ENCODE measurements around the gene TTLL9. TPM values are rescaled to one million over a fixed set of nuclear protein-coding genes. Genes with fewer than 3 reads are reported as not detected.

Gene TTLL9
- total RNA-seq, 1 donor from 2014 or later: not detected

DNA sequence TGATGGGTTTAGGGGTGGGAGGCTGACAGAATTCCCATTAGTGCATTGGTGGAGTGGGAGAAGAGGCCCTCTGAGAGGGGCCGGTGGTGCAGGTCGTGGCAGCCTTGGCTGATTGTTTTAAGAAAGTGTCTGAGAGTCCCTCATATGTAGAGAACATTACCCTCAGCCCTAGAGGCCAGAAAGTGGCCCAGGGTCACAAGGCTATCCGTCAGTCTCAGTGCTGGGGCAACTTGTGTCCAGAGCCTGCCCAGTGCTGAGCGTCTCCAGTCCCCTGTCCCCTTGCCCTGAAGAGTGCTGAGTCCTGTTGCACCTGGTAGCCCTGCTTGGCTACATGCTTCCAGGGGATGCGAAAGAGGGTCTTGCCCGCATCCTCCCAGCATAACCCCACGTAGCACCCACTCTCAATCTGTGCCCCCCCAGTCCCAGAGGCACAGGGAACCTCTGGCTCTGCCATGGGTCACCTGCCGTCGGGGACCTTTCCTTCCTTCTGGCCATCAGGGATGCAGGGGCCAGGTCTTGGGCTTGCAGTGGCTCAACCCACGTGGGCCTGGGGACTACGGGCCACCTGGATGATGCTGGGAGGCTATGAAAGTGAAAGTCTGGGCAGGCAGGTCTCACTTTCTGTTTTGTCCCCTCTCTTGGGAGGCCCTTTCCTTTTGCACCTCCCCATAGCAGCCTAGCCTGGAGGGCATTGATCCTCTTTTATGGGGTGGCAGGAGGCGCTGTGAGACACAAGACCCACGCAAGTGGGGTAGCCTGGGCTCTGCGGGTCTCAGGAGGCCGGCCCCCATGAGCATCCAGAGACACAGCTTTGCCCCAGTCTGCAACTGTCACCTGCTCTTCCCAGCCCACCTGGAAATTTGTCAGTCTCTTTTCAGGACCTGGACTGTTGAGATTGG, 12.3 kb upstream of the TTLL9 start:
- no peak for DNase-seq (ENCODE audit: low read depth)

DNA sequence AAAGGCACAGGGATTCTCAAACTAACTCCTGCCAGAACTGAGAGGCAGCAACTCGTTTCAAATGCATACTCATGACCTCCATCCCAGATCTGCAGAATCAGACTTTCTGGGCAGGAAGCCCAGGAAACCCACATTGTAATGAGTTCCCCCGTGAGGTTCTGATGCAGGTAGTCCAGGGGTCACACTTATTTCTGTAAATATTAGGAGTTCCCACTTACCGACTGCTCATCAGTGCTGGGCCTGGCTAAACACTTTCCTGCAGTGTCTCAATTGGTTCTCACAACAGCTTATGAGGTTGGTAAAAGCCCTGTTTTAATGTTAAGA, 11.7 kb upstream of the TTLL9 start:
- no peak for DNase-seq (ENCODE audit: low read depth)

DNA sequence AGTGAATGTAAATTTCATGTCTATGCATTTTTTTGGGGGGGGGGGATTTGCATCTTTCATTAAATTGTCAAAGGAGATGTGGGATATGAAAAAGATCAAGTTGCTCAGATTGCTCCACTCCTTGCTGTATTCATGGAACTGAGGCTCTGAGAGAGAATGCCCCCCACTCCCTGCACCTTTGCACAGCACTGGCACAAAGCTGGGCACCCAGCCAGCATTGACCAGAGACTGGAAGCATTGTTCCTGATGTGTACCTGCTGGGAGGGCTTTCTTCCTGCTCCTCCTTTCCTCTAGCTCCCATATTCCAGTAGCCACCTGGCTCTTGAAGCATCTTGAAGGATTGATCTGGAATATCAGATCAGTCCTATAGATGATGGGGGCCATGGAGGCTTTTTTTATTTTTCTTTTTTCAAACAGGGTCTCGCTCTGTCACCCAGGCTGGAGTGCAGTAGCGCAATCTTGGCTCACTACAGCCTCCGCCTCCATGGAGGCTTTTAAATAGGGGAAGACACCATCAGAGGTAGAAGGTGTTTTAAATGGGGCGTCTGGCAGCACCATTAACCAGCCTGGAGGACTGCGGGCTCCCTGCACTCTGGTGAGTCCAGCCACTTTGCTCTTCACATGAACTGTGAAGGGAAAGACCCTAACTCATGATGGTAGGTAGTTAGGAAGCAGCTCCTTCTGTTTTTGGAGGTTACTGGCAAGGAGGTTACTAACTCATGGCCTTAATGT, 11.0 kb upstream of the TTLL9 start:
- DNase-seq (ENCODE audit: low read depth): no peak

DNA sequence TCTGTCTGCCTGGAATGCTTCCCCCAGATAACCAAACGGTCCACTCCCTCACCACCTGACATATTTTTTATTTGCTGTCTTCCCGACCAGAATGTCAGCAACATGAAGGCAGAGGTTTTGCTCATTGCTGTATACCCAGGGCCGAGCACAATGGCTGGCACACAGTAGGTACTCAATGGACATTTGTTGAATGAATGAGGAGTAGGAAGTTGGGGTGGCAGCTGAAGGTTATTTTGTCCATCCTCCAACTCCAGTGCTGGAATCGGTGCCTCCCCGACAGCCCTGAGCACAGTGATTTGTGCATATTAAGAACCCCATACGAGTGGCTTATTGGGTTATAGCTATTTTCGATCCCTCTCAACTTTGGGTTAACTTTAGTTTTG, 10.4 kb upstream of the TTLL9 start:
- DNase-seq (ENCODE audit: low read depth): no peak

DNA sequence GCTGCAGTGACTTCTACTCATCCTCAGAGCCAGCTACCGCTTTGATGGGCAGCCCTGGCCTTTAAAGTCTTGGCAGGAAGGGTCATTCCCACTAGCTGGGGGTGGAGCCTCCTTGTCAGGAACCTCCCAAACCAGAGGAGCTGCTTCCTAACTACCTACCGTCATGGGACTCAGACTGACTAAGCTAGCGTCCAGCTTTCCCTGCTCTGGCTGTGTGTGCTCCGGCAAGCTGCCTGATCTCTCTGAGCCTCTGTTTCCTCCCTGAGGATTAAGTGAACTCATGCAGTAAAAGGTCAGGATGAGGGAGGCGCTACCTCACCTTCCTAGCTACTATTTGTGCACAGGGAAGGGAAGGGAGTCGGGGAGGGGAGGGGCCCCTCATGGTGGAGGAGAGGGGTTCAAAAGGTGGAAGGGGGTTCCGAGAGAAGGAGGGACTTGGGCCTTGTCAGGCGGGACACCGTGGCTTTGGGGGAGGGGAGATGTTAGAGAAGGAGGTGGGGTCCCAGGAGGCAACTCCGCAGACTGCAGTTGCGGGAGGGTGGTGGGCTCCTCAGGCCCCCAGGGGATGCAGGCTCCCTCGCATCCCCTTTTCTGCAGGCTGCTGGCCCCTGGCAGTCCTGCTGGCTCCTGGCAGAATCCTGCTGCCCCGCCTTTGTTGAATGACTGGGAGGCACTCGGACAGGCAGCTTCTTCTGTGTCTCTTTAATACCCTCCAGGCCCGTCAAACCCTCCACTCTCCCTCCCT, 9.9 kb upstream of the TTLL9 start:
- no peak for DNase-seq (ENCODE audit: low read depth)

DNA sequence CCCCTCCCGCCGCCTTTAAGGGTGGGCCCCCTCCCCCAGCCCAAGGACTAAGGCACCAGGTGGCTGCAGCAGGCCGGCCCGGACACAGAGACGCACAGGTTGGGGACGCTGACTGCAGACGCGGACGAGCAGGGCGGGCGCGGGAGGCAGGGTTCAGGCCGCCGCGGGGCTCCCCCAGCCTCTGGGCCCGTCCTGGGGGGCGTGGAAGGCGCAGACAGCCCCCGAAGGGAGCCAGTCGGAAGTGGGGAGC, 9.4 kb upstream of the TTLL9 start:
- DNase-seq (ENCODE audit: low read depth): no peak

DNA sequence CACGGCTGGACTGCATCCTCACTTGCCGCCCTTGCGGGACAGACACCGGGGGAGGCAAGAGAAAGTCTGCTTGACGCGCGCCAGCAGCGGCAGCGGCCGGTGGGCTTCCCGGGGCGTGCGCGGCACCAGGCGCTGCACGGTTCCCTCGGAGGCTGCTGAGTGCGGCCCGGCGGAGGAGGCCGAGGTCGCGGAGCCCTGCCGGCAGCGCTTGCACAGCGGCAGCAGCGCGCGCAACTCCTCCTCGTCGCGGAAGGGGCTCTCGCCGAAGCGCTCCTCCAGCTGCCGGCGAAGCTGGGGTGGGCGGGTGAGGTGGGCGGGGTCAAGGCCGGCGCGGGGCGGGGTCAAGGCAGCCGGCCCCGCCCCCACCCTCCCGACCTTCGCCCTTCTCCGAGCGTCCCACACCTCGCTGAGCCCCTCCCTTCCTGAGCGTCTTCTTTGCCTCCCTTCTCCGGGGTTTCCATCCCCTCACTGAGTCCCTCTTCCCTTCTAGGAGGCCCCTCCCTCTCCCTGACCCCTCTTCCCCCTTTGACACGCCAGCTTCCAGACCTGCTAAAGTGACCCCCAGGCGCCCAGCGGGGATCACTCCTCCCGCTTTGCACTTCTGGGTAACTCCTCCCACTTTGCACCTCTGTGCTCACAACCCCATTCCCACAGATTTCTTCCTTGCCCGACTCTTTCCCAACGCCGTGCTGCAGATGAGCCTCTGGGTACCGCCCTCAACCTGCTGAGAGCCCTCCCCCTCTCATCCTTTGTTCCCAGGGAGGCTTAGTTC, 8.9 kb upstream of the TTLL9 start:
- no peak for DNase-seq (ENCODE audit: low read depth)

DNA sequence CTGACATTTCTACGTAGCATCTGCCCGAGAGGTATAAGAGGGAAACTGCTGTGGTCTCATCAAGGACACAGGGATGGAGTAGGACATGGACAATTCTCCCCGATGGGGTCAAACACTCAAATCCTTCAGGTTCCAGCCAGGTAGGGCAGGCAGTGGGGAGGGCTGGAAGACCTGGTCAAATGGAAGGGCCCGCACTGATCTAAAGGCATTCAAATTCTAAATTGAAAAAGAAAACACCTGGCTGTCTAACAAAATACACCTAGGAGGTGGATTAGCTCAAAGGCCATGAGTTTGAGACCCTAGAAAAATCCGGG, 8.3 kb upstream of the TTLL9 start:
- DNase-seq (ENCODE audit: low read depth): no peak

DNA sequence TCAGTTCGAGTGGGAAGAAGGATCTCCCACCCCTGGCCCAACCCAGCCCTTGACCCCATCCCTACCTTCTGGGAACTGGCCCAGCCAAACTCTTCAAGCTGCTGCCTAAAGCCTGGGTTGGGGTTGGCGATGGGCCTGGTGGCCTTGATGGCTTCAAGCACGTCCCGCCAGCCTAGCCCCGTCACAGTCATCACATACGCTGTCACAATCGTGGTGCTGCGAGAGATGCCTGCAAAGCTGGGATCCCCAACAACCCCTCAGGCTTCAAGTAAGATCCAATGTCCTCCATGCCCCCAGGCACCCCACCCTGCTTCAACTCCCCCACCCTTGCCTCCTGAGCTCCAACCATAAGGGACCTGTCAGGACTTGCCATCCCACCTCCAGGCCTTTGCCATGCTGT, 7.9 kb upstream of the TTLL9 start:
- no peak for DNase-seq (ENCODE audit: low read depth)

DNA sequence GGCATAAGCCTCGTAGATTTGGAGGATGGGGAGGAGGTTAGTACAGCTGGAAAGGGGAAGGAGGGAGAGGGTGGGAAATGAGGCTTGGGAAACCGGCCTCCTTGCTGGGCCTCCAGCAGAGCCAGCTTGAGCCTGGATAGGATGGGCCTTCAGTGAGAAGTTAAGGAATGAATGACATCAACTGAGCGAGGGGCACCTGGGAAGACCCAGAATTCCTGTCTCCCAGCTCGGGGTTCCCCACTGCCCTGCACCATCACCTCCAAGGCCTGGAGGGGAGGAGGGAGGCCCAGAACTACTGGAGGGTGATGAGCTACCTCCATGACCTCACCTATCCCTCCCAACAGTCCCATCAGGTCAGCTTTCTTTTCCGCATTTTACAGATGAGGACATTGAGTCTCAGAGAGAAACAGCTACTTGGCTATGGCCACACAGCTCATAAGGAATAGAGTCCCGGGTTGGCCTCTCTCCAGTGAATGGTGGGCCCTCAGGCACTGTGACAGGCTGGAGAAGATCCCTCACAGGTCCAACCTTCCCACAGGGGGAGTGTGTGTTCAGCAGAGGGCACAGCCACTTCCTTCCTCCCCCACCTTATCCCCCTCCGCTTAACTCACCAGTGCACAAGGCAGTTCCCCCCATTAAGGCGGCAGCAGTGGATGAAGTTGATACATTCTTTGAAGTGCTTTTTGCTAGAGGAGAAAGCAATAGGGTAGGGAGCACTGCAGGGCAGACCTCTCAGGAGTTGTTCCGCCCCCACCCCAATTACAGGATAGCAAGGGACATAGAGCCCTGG, 6.9 kb upstream of the TTLL9 start:
- DNase-seq (ENCODE audit: low read depth): no peak

DNA sequence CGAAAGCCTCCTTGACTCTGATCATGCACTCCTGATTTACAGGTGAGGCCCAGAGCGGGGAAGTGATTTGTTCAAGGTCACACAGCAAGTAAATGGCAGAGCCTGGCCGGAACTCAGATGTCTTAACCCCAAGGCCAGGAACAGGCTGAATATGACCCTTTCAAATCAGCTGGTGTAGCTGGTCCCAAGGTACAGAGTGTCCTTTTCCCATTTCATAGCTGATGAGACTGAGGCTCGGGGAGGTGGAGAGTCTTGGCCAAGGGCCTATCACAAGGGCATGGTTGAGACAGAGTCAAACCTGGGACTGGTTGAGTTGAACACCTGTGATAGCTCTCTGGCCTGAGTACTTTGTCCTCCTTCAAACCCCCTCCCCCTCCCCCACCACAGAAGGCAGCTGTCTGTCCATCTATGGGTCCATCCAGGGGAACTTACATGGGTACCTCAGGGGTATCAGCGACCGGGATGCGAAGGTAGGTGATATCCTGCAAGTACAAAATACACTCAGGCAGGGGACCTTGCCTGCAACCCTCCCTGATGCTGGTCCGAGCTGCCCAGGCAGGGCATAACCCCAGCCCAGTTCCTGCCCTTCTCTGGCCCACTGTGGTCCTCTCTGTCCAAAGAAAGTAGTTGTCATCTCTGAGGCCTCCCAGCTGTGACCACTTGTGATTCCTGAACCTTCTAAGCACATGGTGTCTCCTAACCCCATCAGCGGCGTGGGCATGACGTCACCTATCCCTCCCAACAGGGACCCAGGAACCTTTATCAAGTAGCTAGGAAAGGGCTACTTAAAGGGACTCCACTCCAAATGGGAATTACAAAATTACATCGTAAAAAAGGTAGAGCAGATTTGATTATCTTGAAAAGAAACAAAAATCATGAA, 5.7 kb upstream of the TTLL9 start:
- DNase-seq (ENCODE audit: low read depth): no peak

DNA sequence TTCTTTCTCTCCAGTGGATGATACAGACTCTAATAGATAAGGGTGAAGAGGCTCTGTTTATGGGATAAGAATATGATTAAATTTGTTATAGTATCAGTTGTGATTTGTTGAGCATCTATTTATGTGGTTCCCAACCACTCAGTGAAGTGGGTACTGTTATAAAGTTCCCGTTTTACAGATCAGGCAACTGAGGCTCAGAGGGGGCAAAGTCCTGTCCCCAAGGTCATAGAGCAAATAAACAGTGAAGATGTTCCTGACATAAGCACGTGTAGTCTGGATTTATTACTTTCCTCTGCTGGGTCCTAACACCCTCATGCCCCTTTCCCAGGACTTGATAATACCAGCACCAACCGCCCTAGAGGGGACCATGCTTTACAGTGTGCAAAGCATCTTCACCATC, 4.2 kb upstream of the TTLL9 start:
- no peak for DNase-seq (ENCODE audit: low read depth)

DNA sequence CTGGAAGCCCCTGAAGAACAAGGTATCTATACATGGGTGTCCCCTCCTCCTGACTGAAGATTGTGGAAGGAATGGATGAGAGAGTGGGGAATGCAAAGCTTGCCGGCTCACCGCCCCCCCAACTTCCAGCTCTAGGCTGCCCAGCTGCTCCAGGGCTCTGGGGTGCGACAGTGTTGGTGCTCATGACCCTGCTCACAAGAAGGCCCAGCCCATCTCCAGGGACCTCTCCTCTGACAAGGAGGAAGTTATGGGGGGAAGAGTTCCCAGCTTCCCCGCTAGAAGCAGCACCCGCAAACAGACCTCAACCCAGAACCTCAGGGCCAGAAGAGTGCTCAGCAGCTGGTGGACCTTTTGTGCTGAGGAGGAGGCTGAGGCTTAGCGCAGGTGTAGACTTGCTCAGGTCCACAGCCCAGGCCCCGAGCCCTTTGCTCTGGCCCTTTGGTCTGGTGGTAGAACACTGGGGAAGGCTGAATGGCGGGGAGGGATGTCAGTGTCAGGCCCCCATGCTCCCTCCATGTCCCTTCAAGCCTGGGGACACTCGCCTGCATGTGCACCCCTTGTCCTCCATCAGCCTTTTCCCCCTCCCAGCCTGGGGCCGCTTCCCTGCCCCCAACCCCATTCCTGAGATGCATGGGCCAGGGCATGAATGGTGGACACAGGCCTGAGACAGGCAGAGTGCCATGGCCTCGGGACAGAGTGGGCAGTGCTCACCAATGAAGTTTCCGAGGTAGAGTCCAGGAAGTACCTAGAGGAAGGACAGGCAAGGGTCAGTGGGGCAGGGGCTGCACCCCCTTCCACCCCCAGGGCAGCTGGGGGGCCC, 1.4 kb upstream of the TTLL9 start:
- DNase-seq (ENCODE audit: low read depth): no peak

DNA sequence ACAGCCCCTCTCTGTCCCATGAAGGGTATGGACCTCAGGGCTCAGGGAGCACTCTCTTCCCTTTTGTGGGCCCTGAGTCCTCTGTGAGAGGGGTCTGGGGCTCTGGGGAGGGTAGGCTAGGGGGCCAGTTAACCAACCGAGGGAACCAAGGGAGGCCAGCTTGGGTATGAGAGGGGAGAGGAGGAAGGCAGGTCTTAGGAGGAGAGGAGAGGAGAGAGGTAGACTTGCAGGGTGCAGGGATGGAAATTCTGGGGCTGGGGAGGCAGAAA, 827 bp upstream of the TTLL9 start:
- no peak for DNase-seq (ENCODE audit: low read depth)

DNA sequence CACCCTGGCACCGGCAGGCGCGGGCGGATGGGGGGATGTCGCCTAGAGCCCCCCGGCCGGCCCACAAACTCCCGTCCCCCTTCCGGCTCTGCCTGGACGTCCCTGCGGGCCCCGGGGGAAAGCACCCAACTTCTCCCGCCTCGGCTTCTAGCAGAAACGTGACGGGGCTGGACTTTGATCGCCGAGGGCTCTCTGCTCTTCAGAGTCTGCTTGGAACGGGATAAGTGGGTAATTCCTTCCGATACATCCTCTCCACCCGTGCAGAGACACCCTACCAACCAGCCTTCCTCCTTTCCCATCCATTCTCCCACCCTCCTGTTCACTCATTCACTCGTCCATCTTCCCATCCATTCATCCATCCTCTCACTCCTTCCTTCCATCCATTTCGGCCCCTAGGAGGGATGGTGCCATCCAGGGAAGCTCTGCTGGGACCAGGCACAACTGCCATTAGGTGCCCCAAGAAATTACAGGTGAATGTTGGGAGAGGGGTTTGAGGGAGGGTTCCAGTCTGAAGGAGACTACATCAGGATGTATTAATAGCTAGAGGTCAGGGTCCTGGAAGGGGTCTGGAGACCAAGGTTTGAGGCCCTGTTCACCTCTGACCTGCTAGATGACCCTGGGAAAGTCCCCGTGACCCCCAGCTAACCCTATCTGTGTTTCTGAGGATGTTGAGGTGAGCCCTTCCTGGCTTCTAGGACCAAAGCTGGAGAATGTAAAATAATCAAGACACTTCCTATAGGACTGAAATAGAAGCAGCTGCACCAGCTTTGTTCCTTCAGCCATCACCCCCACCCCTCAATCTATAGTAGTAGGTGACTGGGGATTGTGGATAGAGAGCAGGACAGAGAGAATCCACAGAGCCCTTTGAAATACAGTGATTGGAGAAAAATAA, 538 bp downstream of the TTLL9 start:
- no peak for DNase-seq (ENCODE audit: low read depth)

DNA sequence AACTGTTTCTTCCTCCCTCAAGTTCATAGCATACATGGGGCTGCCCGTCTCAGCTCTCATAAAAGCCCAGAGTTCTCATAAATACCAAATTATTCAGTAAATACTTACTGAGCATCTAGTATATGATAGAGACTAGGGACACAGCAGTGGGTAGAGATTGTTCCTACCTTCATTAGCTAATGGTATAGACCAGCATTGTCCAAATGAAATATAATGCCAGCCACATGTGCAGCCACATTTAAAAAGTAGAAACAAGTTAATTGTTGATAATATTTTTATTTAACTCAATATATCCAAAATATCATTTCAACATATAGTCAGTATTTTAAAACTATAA, 1.2 kb downstream of the TTLL9 start:
- DNase-seq (ENCODE audit: low read depth): no peak

DNA sequence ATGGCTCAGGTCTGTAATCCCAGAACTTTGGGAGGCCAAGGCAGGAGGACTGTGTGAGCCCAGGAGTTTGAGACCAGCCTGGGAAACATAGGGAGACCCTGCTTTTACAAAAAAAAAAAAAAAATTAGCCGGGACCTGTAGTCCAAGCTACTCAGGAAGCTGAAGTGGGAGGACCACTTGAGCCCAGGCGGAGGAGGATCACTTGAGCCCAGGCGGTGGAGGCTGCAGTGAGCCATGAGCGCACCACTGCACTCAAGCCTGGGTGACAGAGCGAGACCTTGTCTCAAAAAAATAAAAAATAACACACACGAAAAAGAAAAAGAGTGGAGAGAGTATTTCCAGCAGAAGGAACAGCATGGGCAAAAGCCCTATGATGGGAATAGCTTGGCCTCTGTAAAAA, 2.0 kb downstream of the TTLL9 start:
- no peak for DNase-seq (ENCODE audit: low read depth)

DNA sequence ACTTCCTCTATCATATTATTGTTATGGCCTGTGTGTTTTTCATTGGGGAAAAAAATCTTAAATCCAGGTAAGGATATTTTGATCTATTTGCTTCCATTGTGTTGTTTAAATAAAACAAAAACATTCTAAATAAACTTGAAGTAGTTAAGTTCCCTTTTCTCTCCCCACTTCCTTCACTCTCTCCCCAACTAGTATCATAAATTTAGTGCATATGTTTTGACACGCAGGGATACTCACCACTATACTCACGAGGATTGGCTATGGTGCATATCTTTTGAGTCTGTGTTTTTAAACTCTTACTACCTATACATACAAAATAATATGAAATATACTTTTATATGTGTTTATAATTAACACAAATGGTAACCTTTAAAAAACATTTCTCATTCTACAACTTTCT, 5.2 kb downstream of the TTLL9 start:
- DNase-seq (ENCODE audit: low read depth): no peak

DNA sequence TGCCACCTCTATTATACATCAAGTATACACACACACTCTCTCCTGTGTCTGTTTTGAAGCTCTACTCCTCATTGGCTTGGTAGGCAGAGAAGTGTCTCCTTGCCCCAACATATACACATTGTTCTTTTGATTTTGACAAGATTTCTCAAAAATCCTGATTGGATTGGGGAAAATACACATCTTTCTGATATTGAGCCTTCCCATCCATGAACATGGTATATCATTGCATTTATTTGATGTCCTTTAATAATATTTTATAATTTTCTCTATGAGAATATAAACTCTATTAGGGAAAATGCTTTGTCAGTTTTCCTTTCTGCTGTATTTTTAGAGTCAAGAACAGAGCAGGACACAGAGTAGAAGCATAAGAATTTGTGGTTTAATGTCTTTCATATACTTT, 7.2 kb downstream of the TTLL9 start:
- no peak for DNase-seq (ENCODE audit: low read depth)
